HEK293 (cell line): ENCODE measurements around the gene DENND1A.
A peak's percentile ranks its signal among the peaks of the same experiment; 100 is the strongest.

Source experiments
- CTCF ChIA-PET: fragments of 350-600 bp; formaldehyde crosslinking; extraction: SDS; loops from one replicate; lab custom pipeline; 2021; ENCODE audit warnings: antibody characterized with exemption; lab: Yijun Ruan, JAX
- POLR2A ChIA-PET: fragments of 300-600 bp; formaldehyde crosslinking; extraction: SDS; loops from one replicate; lab custom pipeline; 2020; ENCODE audit warnings: antibody characterized with exemption, inconsistent platforms; lab: Yijun Ruan, JAX
- H3K27ac ChIP-seq: fragments of 200-500 bp; sonication (Bioruptor generic); 2 replicates; pipeline ENCODE4 v1.5.1; 2014; ENCODE audit warnings: low read depth, low read length, control low read depth, inconsistent platforms; ENCODE audit errors: extremely low read depth
- H3K36me3 ChIP-seq, 2 experiments: fragments of 200-500 bp in 1 of 2; sonication (Bioruptor generic) in 1 of 2; 1 replicate in 1 of 2; 2 replicates in 1 of 2; pipeline ENCODE4 v1.5.1; 2014 to 2017; ENCODE audit warnings: inconsistent platforms in 2 of 2, low read length in 2 of 2; ENCODE audit not compliant: control insufficient read depth in 2 of 2, insufficient read depth in 1 of 2
- H3K4me1 ChIP-seq: fragments of 200-500 bp; sonication (Bioruptor generic); 2 replicates; pipeline ENCODE4 v1.5.1; 2014; ENCODE audit warnings: mild to moderate bottlenecking, low read length, inconsistent platforms; ENCODE audit not compliant: control insufficient read depth, insufficient read depth
- H3K4me3 ChIP-seq: 2 replicates; pipeline ENCODE4 v1.5.1; 2011; ENCODE audit warnings: low read depth, mild to moderate bottlenecking, control low read depth, low read length, moderate library complexity
- H3K9me3 ChIP-seq: fragments of 200-500 bp; sonication (Bioruptor generic); 2 replicates; pipeline ENCODE4 v1.5.1; 2014; ENCODE audit warnings: low read depth, low read length, inconsistent platforms; ENCODE audit not compliant: control insufficient read depth, insufficient read depth
- GLI2 ChIP-seq: fragments of 450-650 bp; formaldehyde crosslinking; IDR thresholded peaks from 2 replicates; pipeline ENCODE4; 2017; ENCODE audit warnings: missing biosample characterization, missing genetic modification characterization, low read depth, borderline replicate concordance
- GLI4 ChIP-seq: fragments of 450-650 bp; formaldehyde crosslinking; IDR thresholded peaks from 2 replicates; pipeline ENCODE4 v1.5.1; 2016; ENCODE audit warnings: missing biosample characterization, missing genetic modification characterization
- GLIS1 ChIP-seq: fragments of 450-650 bp; formaldehyde crosslinking; IDR thresholded peaks from 2 replicates; pipeline ENCODE4 v1.5.1; 2016; ENCODE audit warnings: missing biosample characterization, missing genetic modification characterization
- HOXC10 ChIP-seq: sonication (generic); formaldehyde crosslinking; IDR thresholded peaks from 2 replicates; pipeline ENCODE4 v1.8.1; 2023; ENCODE audit warnings: mild to moderate bottlenecking, missing genetic modification reagents
- KLF17 ChIP-seq: fragments of 450-650 bp; formaldehyde crosslinking; IDR thresholded peaks from 2 replicates; pipeline ENCODE4 v1.5.1; 2016; ENCODE audit warnings: missing biosample characterization, missing genetic modification characterization
- REST ChIP-seq: fragments of 450-650 bp; formaldehyde crosslinking; IDR thresholded peaks from 2 replicates; pipeline ENCODE4 v1.5.1; 2016; ENCODE audit warnings: missing biosample characterization, missing genetic modification characterization
- SETDB1 ChIP-seq: IDR thresholded peaks from one replicate; pipeline ENCODE4 v1.6.1; 2017; ENCODE audit warnings: mild to moderate bottlenecking, low read length, moderate library complexity, mixed read lengths; ENCODE audit not compliant: insufficient read length
- ZBTB17 ChIP-seq: fragments of 450-650 bp; formaldehyde crosslinking; IDR thresholded peaks from 2 replicates; pipeline ENCODE4 v1.5.1; 2016; ENCODE audit warnings: missing biosample characterization, missing genetic modification characterization
- ZBTB20 ChIP-seq: fragments of 450-650 bp; formaldehyde crosslinking; IDR thresholded peaks from 2 replicates; pipeline ENCODE4 v1.5.1; 2016; ENCODE audit warnings: missing biosample characterization, missing genetic modification characterization
- ZNF157 ChIP-seq: fragments of 450-650 bp; formaldehyde crosslinking; IDR thresholded peaks from 2 replicates; pipeline ENCODE4 v1.5.1; 2016; ENCODE audit warnings: missing biosample characterization, missing genetic modification characterization
- ZNF202 ChIP-seq: fragments of 450-650 bp; formaldehyde crosslinking; IDR thresholded peaks from 2 replicates; pipeline ENCODE4 v1.5.1; 2016; ENCODE audit warnings: missing biosample characterization, missing genetic modification characterization, borderline replicate concordance
- ZNF311 ChIP-seq: fragments of 450-650 bp; formaldehyde crosslinking; IDR thresholded peaks from 2 replicates; pipeline ENCODE4 v1.5.1; 2017; ENCODE audit warnings: missing biosample characterization, missing genetic modification characterization, borderline replicate concordance
- ZNF341 ChIP-seq: fragments of 450-650 bp; formaldehyde crosslinking; IDR thresholded peaks from 2 replicates; pipeline ENCODE4; 2016; ENCODE audit warnings: low read depth, missing biosample characterization, missing genetic modification characterization
- ZNF37A ChIP-seq: fragments of 450-650 bp; IDR thresholded peaks from 2 replicates; pipeline ENCODE4 v1.5.1; 2018; ENCODE audit warnings: missing biosample characterization, missing genetic modification characterization
- ZNF423 ChIP-seq: fragments of 450-650 bp; formaldehyde crosslinking; IDR thresholded peaks from 2 replicates; pipeline ENCODE4 v1.5.1; 2016; ENCODE audit warnings: missing biosample characterization, missing genetic modification characterization
- ZNF426 ChIP-seq: fragments of 450-650 bp; formaldehyde crosslinking; IDR thresholded peaks from 2 replicates; pipeline ENCODE4 v1.5.1; 2017; ENCODE audit warnings: missing biosample characterization, missing genetic modification characterization, mild to moderate bottlenecking, inconsistent platforms, moderate library complexity
- ZNF513 ChIP-seq: fragments of 450-650 bp; IDR thresholded peaks from 2 replicates; pipeline ENCODE4 v1.5.1; 2018; ENCODE audit warnings: missing biosample characterization, missing genetic modification characterization
- ZNF571 ChIP-seq: fragments of 450-650 bp; formaldehyde crosslinking; IDR thresholded peaks from 2 replicates; pipeline ENCODE4 v1.5.0; 2017; ENCODE audit warnings: missing biosample characterization, missing genetic modification characterization
- ZNF585B ChIP-seq: fragments of 450-650 bp; formaldehyde crosslinking; IDR thresholded peaks from 2 replicates; pipeline ENCODE4 v1.5.1; 2016; ENCODE audit warnings: missing biosample characterization, missing genetic modification characterization
- ZNF596 ChIP-seq: fragments of 450-650 bp; IDR thresholded peaks from 2 replicates; pipeline ENCODE4 v1.5.0; 2018; ENCODE audit warnings: missing biosample characterization, mild to moderate bottlenecking, missing genetic modification characterization, moderate library complexity
- ZNF623 ChIP-seq: fragments of 450-650 bp; formaldehyde crosslinking; IDR thresholded peaks from 2 replicates; pipeline ENCODE4 v1.5.1; 2016; ENCODE audit warnings: missing biosample characterization, missing genetic modification characterization
- ZNF629 ChIP-seq: fragments of 450-650 bp; formaldehyde crosslinking; IDR thresholded peaks from 2 replicates; pipeline ENCODE4 v1.5.1; 2017; ENCODE audit warnings: missing biosample characterization, missing genetic modification characterization
- ZNF658 ChIP-seq: fragments of 450-650 bp; formaldehyde crosslinking; IDR thresholded peaks from 2 replicates; pipeline ENCODE4; 2016; ENCODE audit warnings: missing biosample characterization, missing genetic modification characterization
- ZNF660 ChIP-seq: fragments of 450-650 bp; IDR thresholded peaks from 2 replicates; pipeline ENCODE4 v1.5.1; 2018; ENCODE audit warnings: missing biosample characterization, mild to moderate bottlenecking, missing genetic modification characterization
- ZNF707 ChIP-seq: fragments of 450-650 bp; formaldehyde crosslinking; IDR thresholded peaks from 2 replicates; pipeline ENCODE4 v1.5.1; 2016; ENCODE audit warnings: missing biosample characterization, missing genetic modification characterization
- ZNF768 ChIP-seq: fragments of 450-650 bp; formaldehyde crosslinking; IDR thresholded peaks from 2 replicates; pipeline ENCODE4 v1.5.1; 2018; ENCODE audit warnings: missing biosample characterization, mild to moderate bottlenecking, missing genetic modification characterization
- ZNF776 ChIP-seq: fragments of 450-650 bp; formaldehyde crosslinking; IDR thresholded peaks from 2 replicates; pipeline ENCODE4 v1.5.0; 2017; ENCODE audit warnings: missing biosample characterization, missing genetic modification characterization, borderline replicate concordance
- ZSCAN16 ChIP-seq: fragments of 450-650 bp; formaldehyde crosslinking; IDR thresholded peaks from 2 replicates; pipeline ENCODE4 v1.5.1; 2016; ENCODE audit warnings: missing biosample characterization, missing genetic modification characterization

DENND1A gene

GRCh38 chr9:123391946-123392345 is 538.0 kb downstream of the DENND1A start:
- no peak for TF ChIP-seq GLIS1 (tag by site-specific recombination)
- no peak for TF ChIP-seq HOXC10 (CRISPR knock-in tag)
- no peak for TF ChIP-seq ZNF623 (tag by site-specific recombination)
- TF ChIP-seq ZNF37A (tag by site-specific recombination), result no peak
- TF ChIP-seq ZNF157, result no peak
- TF ChIP-seq ZNF707, result no peak
- no peak for TF ChIP-seq ZNF341 (tag by site-specific recombination)
- TF ChIP-seq ZNF423, result no peak
- TF ChIP-seq ZNF629 (tag by site-specific recombination), result no peak
- no peak for TF ChIP-seq ZBTB20 (tag by site-specific recombination)
- TF ChIP-seq ZNF426 (tag by site-specific recombination), result no peak
- no peak for TF ChIP-seq ZNF596 (tag by site-specific recombination)
- TF ChIP-seq ZNF311 (tag by site-specific recombination), result no peak
- TF ChIP-seq ZNF202, result no peak
- no peak for TF ChIP-seq ZNF776 (tag by site-specific recombination)
- no peak for TF ChIP-seq ZBTB17 (tag by site-specific recombination)
- no peak for TF ChIP-seq ZNF571 (tag by site-specific recombination)
- no peak for TF ChIP-seq GLI2 (tag by site-specific recombination)
- no peak for TF ChIP-seq ZNF660 (tag by site-specific recombination)
- no peak for TF ChIP-seq GLI4
- no peaks in the 10 kb centered on the region for H3K4me1 ChIP-seq

GRCh38 chr9:123391233-123391632 is 538.7 kb downstream of the DENND1A start:
- H3K4me1 ChIP-seq, result no peaks in the 10 kb centered on the region
- no peak overlapping the region for H3K27ac ChIP-seq
- H3K9me3 ChIP-seq, result no peaks in the 10 kb centered on the region
- no peak for TF ChIP-seq REST (tag by site-specific recombination)
- TF ChIP-seq KLF17 (tag by site-specific recombination), result no peak
- peak; percentile 86 for TF ChIP-seq ZNF768 (tag by site-specific recombination)
- TF ChIP-seq ZSCAN16 (tag by site-specific recombination), result no peak
- no peak for TF ChIP-seq ZNF658 (tag by site-specific recombination)
- no peak for TF ChIP-seq ZNF513 (tag by site-specific recombination)
- no peak for TF ChIP-seq SETDB1
- TF ChIP-seq GLI2 (tag by site-specific recombination), result no peak
- no peak for TF ChIP-seq ZNF585B (tag by site-specific recombination)
- H3K4me3 ChIP-seq, result no peak overlapping the region
- POLR2A ChIA-PET, result no interaction called here
- H3K36me3 ChIP-seq, result no peaks in the 10 kb centered on the region
- CTCF ChIA-PET, result interaction anchor here (0.7 to 1.4 kb wide), 3 partner anchors 8 to 42 kb away, joined by 5 to 9 read pairs (median 8); no protein-coding TSS in a partner anchor

More at GRCh38 chr9:123391946-123392345, 538.0 kb downstream of the DENND1A start:
- Histone ChIP-seq H3K36me3 (no peaks in the 10 kb centered on the region), H3K9me3 (no peaks in the 10 kb centered on the region), H3K4me3 (no peak overlapping the region), H3K27ac (no peak overlapping the region)
- ChIA-PET CTCF (interaction anchor here (0.7 to 1.4 kb wide), 3 partner anchors 8 to 433 kb away, joined by 3 to 9 read pairs (median 5); no protein-coding TSS in a partner anchor), POLR2A (no interaction called here)
